Stimulated activated effector memory CD8-positive, alpha-beta T cell treated with anti-CD3 and anti-CD28 coated beads, Interleukin-12 subunit alpha, Interleukin-12 subunit beta, amount 100 ng/mL, for 72 hours (primary cell): ENCODE data around the gene OLIG1.

ENCODE experiments used
- ATAC-seq: fragments of 150-1000 bp; cut with Tn5 transposase; 2 replicates; pipeline ENCODE4 v1.10.0; 2021
- DNase-seq, 2 donors: peaks; one replicate each; pipeline ENCODE4 v3.0.0; 2021 to 2022; ENCODE audit warnings: low spot score in 2 of 2
- H3K27ac Mint-ChIP-seq: one replicate; pipeline ENCODE4 v1.8.0; 2022; ENCODE audit warnings: mild to moderate bottlenecking, mixed read lengths
- H3K36me3 Mint-ChIP-seq: one replicate; pipeline ENCODE4 v1.8.0; 2022; ENCODE audit warnings: mild to moderate bottlenecking, mixed read lengths
- H3K4me1 Mint-ChIP-seq: one replicate; pipeline ENCODE4 v1.8.0; 2022; ENCODE audit warnings: mixed read lengths
- H3K4me3 Mint-ChIP-seq: one replicate; pipeline ENCODE4 v1.8.0; 2022; ENCODE audit warnings: mild to moderate bottlenecking, mixed read lengths
- H3K9me3 Mint-ChIP-seq: one replicate; pipeline ENCODE4 v1.8.0; 2022; ENCODE audit warnings: mixed read lengths

The OLIG1 gene

DNA sequence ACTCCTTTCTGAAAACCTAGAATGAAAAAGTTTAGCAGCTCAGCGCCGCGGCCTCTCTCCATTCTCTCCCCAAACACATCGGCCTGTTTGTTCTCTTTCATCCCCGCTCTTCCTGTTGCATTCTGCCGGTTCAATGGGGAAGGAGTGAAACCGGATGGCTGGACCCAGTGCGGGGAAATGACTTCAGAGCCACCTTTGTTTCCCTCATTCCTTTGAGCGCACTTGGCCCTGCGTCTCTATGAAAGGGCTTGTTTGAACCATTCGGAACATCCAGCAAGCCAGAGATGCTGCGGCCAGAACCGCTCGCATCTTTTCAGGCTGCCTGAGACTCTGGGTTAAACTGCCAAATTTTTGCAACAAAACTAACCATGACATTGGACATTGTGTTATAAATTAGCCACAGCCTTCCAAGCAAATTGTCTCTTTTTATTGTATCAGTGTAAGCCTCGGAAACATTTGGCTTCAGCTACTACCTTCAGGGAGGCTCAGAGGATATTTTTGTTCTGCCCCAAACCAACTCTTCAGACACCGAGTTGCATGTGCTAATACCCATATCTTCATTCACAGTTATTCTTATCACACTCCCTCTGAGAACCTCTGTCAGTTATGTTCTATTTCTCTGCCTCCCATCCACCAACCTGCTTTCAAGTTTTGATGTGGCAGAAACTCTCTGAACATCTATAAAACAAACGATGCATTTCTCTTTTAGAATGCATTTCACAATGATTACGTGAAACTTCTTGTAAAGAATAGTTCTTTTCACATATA, 5.1 kb upstream of the OLIG1 start:
- Mint-ChIP-seq H3K4me3 (no peak overlapping the region), H3K4me1 (peaks cover 7% of the 10 kb centered on the region), H3K36me3 (no peaks in the 10 kb centered on the region), H3K27ac (no peak overlapping the region), H3K9me3 (no peaks in the 10 kb centered on the region)
- DNase-seq (no peak), ATAC-seq (no peak)

DNA sequence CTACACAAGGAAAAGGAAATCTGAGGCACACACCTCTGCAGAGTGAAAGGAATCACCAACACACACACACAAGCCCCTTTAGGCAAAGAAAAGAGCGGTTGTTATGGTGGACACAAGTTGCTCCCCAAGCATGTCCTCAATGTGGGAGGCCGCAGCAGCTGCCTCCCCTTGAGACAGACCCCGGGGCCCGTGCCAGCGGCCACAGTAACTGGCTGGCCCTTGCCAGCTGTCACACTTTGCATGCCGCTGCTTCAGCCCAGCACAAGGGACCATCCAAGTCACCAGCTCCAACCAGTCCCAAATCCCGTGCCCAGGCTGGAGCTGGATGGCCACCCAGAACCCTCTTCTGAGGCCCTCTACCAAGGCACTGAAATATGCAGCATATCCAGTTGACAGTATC, 2.9 kb upstream of the OLIG1 start:
- H3K4me1 Mint-ChIP-seq = peaks cover 7% of the 10 kb centered on the region
- DNase-seq (no peak), ATAC-seq (no peak)
- H3K9me3 Mint-ChIP-seq = no peaks in the 10 kb centered on the region
- H3K4me3 Mint-ChIP-seq = no peak overlapping the region
- H3K27ac Mint-ChIP-seq = no peak overlapping the region
- no peaks in the 10 kb centered on the region for H3K36me3 Mint-ChIP-seq

DNA sequence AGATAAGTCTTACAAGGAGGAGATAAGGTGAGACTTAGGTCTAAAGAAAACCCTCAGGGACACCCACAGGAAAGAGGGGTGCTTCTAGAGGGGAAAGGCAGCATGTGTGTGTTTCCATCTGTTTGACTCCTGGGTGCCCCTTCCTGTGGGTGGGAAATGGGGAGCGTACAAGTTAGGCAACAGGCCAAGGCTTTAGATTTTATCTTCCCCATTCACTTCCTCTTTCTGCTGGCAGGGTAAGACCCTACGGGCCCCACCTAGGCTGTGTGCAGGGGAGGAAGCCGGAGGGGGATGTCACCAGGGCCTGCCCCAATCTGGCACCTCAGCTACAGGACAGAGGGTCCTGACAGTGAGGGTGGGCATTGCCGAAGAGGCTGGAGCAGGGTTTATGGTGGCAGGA, 2.5 kb upstream of the OLIG1 start:
- ATAC-seq (no peak), DNase-seq (no peak)
- peaks cover 7% of the 10 kb centered on the region for H3K4me1 Mint-ChIP-seq
- H3K4me3 Mint-ChIP-seq = no peak overlapping the region
- no peaks in the 10 kb centered on the region for H3K36me3 Mint-ChIP-seq
- H3K27ac Mint-ChIP-seq = no peak overlapping the region
- H3K9me3 Mint-ChIP-seq = no peaks in the 10 kb centered on the region

DNA sequence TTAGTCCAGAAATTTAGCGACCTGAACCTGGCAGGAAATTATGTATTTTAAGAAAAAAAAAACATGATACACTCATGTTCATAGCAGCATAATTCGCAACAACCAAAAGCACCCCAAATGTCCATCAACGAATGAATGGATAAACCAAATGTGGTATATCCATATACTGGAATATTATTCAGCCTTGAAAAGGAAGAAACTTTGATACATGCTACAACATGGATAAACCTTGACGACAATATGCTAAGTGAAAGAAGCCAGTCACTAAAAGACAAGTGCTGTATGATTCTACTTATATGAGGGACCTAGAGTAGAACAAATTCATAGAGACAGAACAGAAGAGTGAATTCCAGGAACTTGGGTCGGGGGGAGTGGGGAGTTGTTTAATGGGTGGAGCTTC, 698 bp upstream of the OLIG1 start:
- ATAC-seq = no peak
- H3K27ac Mint-ChIP-seq = no peak overlapping the region
- DNase-seq = no peak
- H3K4me3 Mint-ChIP-seq = peak overlapping the region; percentile 70
- no peaks in the 10 kb centered on the region for H3K36me3 Mint-ChIP-seq
- peaks cover 7% of the 10 kb centered on the region for H3K4me1 Mint-ChIP-seq
- H3K9me3 Mint-ChIP-seq = no peaks in the 10 kb centered on the region

DNA sequence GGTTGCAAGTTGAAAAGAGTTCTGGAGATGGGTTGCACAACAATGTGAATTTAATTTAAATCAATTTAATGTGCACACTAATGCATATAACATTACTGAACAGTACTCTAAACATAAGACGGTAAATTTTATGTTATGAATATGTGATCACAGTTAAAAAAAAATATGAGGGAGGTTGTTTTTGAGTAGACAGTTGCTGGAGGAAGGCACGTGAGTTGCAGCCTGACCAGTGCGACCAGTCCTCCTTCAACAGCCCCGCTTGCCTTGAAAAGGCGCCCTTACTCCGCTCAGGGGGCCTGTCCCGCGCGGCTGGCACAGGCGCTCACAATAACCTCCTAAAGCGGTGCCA, 322 bp upstream of the OLIG1 start:
- H3K9me3 Mint-ChIP-seq = no peaks in the 10 kb centered on the region
- H3K4me3 Mint-ChIP-seq = peak overlapping the region; percentile 70
- DNase-seq (no peak), ATAC-seq (no peak)
- no peak overlapping the region for H3K27ac Mint-ChIP-seq
- no peaks in the 10 kb centered on the region for H3K36me3 Mint-ChIP-seq
- peaks cover 7% of the 10 kb centered on the region for H3K4me1 Mint-ChIP-seq

DNA sequence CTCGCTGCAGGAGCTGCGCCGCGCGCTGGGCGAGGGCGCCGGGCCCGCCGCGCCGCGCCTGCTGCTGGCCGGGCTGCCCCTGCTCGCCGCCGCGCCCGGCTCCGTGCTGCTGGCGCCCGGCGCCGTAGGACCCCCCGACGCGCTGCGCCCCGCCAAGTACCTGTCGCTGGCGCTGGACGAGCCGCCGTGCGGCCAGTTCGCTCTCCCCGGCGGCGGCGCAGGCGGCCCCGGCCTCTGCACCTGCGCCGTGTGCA, 730 bp downstream of the OLIG1 start:
- ATAC-seq = no peak
- Mint-ChIP-seq H3K9me3 (no peaks in the 10 kb centered on the region), H3K4me1 (peaks cover 7% of the 10 kb centered on the region)

DNA sequence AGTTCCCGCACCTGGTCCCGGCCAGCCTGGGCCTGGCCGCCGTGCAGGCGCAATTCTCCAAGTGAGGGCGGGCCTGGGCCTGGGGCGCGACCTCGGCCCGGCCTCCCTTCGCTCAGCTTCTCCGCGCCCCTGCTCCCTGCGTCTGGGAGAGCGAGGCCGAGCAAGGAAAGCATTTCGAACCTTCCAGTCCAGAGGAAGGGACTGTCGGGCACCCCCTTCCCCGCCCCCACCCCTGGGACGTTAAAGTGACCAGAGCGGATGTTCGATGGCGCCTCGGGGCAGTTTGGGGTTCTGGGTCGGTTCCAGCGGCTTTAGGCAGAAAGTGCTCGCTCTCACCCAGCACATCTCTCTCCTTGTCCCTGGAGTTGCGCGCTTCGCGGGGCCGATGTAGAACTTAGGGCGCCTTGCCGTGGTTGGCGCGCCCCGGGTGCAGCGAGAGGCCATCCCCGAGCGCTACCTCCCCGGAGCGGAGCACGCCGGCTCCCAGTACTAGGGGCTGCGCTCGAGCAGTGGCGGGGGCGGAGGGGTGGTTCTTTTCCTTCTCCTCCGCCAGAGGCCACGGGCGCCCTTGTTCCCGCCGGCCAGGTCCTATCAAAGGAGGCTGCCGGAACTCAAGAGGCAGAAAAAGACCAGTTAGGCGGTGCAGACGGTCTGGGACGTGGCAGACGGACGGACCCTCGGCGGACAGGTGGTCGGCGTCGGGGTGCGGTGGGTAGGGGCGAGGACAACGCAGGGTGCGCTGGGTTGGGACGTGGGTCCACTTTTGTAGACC, 1.2 kb downstream of the OLIG1 start:
- peak overlapping the region; percentile 70 for H3K4me3 Mint-ChIP-seq
- DNase-seq (peak in 1 of 2 donors; percentile 57), ATAC-seq (peak; percentile 27)
- H3K36me3 Mint-ChIP-seq = no peaks in the 10 kb centered on the region
- no peaks in the 10 kb centered on the region for H3K9me3 Mint-ChIP-seq
- H3K4me1 Mint-ChIP-seq = peaks cover 7% of the 10 kb centered on the region
- H3K27ac Mint-ChIP-seq = no peak overlapping the region

More for the DNA sequence above, 730 bp downstream of the OLIG1 start:
- H3K36me3 Mint-ChIP-seq = no peaks in the 10 kb centered on the region
- DNase-seq = no peak
- H3K4me3 Mint-ChIP-seq = peak overlapping the region; percentile 70
- H3K27ac Mint-ChIP-seq = no peak overlapping the region

DNA sequence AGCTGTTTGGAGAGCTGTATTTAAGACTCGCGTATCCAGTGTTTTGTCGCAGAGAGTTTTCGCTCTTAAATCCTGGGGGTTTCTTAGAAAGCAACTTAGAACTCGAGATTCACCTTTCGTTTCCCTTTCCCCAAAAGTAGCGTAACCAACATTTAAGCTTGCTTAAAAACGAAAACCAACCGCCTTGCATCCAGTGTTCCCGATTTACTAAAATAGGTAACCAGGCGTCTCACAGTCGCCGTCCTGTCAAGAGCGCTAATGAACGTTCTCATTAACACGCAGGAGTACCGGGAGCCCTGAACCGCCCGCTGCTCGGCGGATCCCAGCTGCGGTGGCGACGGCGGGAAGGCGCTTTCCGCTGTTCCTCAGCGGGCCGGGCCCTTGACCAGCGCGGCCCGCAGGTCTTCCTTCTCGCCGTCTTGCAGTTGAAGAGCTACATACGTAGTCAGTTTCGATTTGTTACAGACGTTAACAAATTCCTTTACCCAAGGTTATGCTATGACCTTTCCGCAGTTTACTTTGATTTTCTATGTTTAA, 1.9 kb downstream of the OLIG1 start:
- no peaks in the 10 kb centered on the region for H3K36me3 Mint-ChIP-seq
- ATAC-seq (no peak), DNase-seq (no peak)
- no peaks in the 10 kb centered on the region for H3K9me3 Mint-ChIP-seq
- H3K4me3 Mint-ChIP-seq = peak overlapping the region; percentile 70
- H3K27ac Mint-ChIP-seq = no peak overlapping the region
- peaks cover 8% of the 10 kb centered on the region for H3K4me1 Mint-ChIP-seq

DNA sequence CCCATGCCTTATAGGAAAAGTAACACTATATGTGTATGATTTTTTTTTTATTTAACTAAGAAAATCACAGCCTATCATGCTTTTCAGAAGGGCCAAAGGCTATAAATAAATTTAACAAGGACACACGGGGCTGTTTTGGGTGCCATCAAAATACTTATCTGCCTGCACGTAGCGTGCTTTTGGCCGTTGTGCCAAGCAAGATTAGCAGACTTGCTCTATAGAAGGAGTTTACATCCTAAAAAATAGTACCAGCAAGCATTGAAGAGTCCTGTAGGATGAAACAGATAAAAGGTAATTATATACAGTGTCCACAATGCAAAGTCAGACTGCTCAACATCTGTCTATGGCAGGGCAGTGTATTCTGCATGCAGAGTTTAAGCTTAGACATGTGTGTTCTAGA, 3.7 kb downstream of the OLIG1 start:
- H3K36me3 Mint-ChIP-seq = no peaks in the 10 kb centered on the region
- ATAC-seq (no peak), DNase-seq (no peak)
- H3K27ac Mint-ChIP-seq = no peak overlapping the region
- H3K9me3 Mint-ChIP-seq = no peaks in the 10 kb centered on the region
- H3K4me3 Mint-ChIP-seq = no peak overlapping the region
- peaks cover 20% of the 10 kb centered on the region for H3K4me1 Mint-ChIP-seq

DNA sequence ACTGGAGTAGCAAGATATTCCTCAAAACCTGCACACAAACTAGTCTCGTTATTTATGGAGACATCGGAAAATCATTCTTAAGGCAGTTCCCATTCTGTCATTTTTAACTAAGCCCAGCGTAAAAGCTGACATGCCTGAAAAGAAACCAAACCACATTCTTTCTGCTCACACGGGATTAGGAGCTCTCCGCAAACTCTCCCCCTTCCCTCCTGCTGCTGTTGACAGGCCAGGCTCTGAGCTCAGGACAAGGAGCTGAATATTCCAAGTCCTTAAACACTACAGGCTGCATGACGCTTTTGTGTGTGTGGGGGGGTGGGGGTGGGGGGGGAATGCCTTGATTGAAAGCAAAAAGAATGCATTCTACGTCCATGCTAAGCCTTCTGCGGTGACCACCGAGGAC, 5.2 kb downstream of the OLIG1 start:
- no peaks in the 10 kb centered on the region for H3K9me3 Mint-ChIP-seq
- peaks cover 28% of the 10 kb centered on the region for H3K4me1 Mint-ChIP-seq
- DNase-seq (no peak), ATAC-seq (no peak)
- no peak overlapping the region for H3K27ac Mint-ChIP-seq
- no peak overlapping the region for H3K4me3 Mint-ChIP-seq
- H3K36me3 Mint-ChIP-seq = no peaks in the 10 kb centered on the region

DNA sequence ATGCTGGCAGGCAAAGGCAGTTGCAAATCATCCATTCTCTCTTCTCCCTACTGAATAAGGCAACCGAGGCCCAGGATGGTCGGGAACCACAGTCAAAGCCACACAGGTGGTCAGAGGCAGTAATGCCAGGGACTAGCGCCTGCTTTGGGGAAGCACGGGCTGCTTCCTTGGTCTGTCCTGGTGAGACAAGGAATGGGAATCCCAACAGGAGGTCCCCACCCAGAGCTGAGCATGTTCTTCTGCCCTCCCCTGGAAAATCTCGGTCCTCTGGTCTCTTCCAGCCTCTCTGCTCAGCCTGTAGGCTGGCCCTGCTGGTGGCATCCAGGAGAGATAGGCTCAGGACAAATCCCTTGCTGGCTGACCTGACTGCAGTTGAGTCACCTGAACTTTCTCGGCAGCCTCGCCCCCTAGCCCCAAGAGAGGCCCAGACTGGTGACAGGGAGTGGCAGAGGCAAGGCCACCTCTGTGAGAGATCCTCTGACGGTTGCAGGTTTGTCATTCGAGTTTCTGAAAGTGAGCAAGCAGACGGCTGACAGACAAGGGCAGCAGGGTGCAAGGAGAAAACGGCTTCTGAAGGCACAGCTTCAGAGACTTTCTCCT, 5.8 kb downstream of the OLIG1 start:
- no peak overlapping the region for H3K27ac Mint-ChIP-seq
- ATAC-seq (no peak), DNase-seq (no peak)
- H3K4me3 Mint-ChIP-seq = no peak overlapping the region
- H3K36me3 Mint-ChIP-seq = no peaks in the 10 kb centered on the region
- H3K9me3 Mint-ChIP-seq = no peaks in the 10 kb centered on the region
- peaks cover 28% of the 10 kb centered on the region for H3K4me1 Mint-ChIP-seq

DNA sequence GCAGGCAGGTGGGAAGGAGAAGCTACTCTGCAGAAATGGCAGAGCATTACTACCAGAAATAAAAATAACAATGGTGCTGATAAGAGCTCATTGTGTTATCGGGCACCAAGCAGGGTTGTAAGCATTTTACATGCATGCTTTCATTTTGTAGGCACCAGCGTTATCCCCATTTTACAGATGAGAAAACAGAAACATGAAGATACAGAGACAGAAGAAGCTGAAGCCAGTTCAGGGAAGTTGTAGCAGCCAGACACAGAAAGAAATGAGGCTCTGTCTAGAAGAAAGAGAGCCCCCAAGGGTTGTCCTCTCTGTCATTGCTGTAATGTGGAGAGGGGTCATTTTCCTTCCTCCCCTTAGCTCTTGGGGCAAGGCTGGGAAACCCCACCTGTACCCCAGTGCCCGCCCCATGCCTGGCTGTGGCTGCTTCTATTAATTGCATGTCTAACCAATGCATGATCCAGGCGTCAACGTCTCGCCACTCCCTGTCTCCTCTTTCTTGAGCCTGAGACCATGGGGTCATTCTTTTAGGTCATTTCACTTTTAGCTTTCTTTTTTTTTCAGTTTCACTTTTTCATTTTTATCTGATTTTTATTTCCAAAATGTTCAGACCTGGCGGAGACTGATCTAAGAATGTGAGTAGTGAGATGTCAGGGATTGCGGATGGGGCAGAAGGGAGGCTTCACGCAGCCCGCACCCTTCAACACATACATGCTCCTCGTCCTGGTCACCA, 6.8 kb downstream of the OLIG1 start:
- no peak for DNase-seq
- Mint-ChIP-seq H3K9me3 (no peaks in the 10 kb centered on the region), H3K36me3 (no peaks in the 10 kb centered on the region), H3K4me3 (no peak overlapping the region), H3K4me1 (peaks cover 21% of the 10 kb centered on the region), H3K27ac (no peak overlapping the region)
- ATAC-seq = no peak

DNA sequence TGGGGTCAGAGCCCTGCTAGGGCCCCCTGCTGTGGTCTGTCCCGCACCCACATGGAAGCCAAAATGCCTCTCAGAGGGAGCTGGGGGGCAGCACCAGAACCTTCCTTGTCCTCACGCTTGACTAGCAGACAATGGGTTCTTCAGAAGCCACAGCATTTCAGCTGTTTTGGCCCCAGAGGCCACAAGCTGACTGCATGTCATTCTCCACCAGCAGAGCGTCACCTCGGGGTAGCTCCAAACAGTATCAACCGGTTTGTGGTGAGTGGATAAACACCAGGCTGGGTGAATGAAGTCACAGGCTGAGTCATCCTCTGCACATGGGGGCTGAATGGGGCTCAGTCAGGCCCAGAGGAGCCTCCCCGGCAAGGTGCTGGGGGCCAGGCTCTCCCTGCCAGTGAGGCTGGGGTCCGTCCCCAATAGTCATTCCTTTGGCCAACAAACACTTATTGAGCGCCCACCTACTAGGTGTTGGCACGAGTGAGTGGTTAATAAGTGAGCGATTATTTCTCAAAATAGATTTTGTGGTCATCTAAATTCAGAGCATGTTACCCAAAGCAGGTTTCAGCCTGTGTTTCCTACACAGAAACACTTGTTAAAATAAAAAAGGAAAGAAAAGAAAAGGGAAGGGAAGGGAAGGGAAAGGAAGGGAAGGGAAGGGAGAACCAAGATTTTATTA, 9.1 kb downstream of the OLIG1 start:
- Mint-ChIP-seq H3K9me3 (no peaks in the 10 kb centered on the region), H3K4me1 (peaks cover 21% of the 10 kb centered on the region), H3K27ac (peak overlapping the region; percentile 1), H3K36me3 (no peaks in the 10 kb centered on the region), H3K4me3 (no peak overlapping the region)
- DNase-seq (peak; percentile 13 to 63), ATAC-seq (peak; percentile 98)

DNA sequence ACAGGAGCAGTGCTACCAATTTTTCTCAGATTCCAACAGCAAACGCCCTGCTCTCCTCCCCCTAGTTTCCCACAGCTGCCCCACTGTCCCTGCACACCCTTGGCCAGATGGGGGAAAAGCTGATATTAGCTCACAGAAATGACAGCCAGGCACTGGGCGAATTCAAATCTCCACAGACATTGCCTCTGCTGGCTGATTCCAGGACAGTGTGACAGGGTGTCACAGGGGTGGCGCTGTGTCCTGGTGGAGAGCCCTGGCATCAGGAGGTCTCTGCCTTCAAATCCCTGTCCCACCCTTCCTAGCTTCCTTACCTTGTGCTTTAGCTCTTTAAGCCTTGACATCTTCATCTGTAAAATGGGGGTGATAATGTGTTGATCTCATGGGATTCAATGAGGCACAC, 10.4 kb downstream of the OLIG1 start:
- Mint-ChIP-seq H3K36me3 (no peaks in the 10 kb centered on the region), H3K27ac (peak overlapping the region; percentile 52), H3K4me1 (peaks cover 21% of the 10 kb centered on the region), H3K4me3 (no peak overlapping the region), H3K9me3 (no peaks in the 10 kb centered on the region)
- DNase-seq = no peak
- no peak for ATAC-seq

DNA sequence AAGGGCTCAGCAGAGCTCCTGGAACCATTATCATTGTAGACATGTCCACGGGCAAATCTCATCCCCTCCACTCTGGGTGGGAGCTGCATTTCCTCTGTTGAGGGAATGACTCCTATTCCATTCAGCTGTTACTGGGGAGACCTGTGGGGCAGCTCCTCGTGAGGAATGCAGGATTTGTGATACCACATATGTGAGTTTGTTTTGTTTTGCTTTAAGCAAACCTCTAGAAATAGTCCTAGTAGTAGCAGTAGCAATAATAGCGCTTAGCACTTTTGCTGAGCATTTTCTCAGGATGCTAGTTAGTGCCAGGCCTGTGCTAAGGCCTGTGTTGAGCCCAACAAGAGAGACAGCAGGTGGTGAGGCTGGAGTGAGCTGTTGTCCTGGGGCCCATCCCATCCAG, 10.8 kb downstream of the OLIG1 start:
- no peak overlapping the region for H3K4me3 Mint-ChIP-seq
- H3K27ac Mint-ChIP-seq = peak overlapping the region; percentile 52
- H3K4me1 Mint-ChIP-seq = peaks cover 21% of the 10 kb centered on the region
- no peaks in the 10 kb centered on the region for H3K9me3 Mint-ChIP-seq
- DNase-seq (no peak), ATAC-seq (no peak)
- no peaks in the 10 kb centered on the region for H3K36me3 Mint-ChIP-seq
